HG02623 (cell line): Measurements from ENCODE around the gene MARK2.

ENCODE experiments used
- ATAC-seq: cut with Tn5 transposase; IDR thresholded peaks from one replicate; pipeline ENCODE4 v1.9.1; 2021; ENCODE audit warnings: moderate library complexity; ENCODE audit not compliant: unreplicated experiment

The MARK2 gene

GRCh38 chr11:63879598-63880402 lies 40.9 kb downstream of the MARK2 start:
- ATAC-seq: no peak

- no peak for ATAC-seq
Observed at GRCh38 chr11:63880403-63880790, 41.5 kb downstream of the MARK2 start.

DNA sequence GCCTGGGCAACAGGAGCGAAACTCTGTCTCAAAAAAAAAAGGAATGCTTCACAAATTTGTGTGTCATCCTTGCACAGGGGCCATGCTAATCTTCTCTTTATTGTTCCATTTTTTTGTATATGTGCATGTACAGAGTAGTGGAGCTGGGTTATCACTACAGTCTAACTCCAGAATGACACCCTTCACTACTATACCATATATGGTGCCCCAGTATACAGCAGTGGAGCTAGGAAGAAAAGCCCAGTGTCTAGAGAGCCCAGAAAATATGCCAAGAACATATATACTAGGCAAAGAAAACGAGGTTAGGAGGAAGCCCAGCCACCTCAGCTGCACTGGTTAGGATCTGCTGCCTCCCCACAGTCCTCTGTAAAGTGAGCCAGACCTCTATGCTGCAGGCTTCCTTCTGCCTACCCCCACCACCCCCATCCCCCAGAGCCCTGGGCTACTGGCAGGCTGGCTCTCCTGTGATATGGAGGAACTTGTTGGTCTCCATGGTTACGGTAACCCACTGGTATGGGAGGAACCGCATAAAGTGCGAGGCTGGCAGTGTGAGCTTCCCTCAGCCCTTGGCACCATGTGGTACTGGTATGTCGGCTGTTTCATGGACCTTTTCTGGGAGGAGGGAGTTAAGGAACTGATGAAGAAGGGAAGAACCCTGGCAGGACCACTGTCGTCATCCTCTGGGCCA lies 43.8 kb downstream of the MARK2 start:
- ATAC-seq: no peak

DNA sequence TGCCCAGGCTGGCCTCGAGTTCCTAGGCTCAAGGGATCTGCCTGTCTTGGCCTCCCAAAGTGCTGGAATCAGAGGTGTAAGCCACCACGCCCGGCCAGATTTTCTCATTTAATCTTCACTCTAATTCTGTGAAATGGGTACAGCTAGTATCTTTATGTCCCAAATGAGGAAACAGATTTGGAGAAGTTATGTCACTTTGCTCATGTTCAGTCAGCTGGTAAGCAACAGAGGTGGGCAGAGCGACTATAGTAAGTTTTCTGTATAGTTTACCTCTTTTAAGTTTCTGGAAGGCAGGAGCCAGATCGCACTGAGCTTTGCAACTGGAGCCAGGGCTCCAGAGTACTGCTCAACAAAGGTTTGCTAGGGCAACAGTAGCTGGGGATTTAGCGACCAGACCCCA lies 44.9 kb downstream of the MARK2 start:
- no peak for ATAC-seq

DNA sequence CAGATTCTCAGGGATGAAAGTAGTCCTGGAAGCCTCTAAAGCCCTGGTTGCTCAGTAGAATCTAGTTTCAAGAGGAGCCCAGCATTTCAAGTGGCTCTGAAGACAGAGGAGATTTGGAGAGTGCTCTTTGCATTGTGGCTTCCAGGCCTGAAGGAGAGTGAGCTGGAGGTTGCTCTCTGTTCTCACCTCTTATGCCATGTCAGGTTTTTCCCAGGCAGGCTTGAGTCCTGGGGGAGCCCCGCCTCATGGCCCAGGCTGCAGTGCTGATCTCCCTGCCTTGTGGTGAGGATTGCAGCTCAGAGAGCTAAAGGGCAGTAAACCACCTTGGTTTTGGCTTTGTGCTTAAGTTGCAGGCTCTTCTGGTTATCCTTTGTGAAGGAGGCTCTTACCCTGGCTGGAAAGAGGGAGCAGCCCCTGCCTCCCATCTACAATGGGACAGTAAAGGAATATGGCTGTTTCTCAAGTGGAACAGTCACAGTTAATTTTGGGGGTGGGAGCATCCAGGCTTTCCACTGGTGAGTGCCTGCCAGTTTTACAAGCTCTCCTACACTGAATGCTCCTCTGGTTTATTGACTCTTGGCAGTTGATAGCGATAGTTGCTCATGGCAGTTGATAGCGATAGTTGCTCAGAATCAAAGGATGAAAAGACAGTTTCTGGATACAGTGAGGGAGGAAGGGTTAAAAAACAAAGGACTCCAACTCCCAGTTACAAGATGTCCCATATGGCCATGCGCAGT lies 45.5 kb downstream of the MARK2 start:
- ATAC-seq: no peak

- ATAC-seq: no peak
Observed at GRCh38 chr11:63887386-63887999, 48.6 kb downstream of the MARK2 start.

DNA sequence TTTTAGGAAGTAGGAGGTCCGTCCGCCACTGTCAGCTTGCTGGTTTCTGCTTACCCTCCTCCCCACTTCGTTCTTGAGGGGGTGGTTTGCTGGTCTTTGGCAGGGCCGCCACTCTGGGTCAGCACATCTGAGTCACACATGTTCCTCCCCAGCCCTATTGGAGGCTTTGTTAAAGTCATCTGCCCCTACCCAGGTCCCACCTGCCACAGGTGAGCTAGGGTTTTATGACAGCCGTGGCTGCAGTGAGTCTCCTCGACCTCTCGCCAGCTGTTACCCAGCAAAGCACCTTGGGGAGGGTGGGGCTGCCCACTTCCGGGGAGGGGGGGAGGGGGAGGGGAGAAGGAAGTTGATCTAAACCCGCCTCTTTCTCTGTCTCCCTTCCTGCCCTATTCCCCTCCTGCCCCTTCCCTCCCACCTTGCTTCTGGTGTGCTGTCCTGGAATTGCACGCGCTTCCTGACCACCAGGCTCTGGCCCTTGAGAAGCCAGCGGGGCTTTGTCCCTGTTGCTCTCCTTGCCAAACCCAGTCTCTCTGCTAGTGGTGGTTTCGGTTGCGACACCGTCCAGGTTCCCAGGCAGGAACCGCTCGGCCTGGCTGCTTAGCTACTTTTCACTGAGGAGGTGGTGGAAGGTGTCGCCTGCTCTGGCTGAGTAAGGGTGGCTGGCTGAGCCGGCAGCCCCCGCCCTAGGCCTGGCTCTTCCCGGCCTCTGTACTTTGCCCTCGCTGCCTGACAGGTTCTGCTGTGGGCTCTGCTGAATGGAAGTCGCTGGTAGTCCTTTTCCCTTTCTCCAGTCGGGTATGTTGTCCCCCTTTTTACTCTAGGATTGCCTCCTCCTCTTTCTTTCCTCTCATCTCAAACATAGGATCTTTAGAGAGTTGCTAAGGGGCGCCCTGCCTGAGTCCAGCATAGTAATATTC lies 49.5 kb downstream of the MARK2 start:
- peak; percentile 44 for ATAC-seq

DNA sequence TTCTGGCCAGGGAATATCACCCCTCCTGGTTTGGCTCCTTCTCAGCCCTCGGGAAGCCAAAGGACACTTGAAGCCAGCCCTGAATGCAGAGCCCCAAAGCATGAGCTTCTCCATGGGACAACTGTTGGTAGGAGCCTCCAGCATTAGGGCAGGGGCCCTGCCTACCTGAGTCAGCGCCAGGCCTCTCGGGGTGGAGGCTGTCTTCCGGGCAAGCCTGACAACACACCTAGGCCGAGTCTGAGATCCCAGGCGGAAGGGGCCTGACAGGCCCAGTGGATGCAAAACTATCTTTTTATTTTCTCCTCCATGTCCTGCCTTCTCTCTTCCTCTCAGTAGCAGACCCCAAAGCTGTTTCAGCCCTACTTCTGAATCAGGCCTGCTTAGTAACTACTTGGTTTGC lies 50.4 kb downstream of the MARK2 start:
- no peak for ATAC-seq

- ATAC-seq: no peak
Observed at GRCh38 chr11:63890368-63890767, 51.5 kb downstream of the MARK2 start.

DNA sequence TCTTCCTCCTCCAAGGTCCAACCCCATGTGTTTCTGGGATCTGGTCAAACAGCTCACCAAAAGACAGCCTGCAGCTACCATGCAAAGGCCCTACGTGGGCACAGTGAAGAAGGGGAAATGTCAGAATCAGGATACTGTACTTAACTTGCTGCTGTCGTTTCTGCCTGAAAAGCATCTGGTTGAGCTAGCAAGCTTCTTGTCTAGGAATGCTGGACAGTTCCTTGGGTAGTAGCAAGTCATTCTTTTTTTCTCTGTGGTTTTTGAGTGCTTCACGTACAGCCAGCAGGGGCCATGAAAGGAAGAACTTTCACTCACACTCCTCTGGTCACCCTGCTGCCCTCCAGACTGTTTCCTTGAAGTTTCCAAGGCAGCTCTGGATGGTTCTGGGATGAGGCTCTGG lies 53.3 kb downstream of the MARK2 start:
- ATAC-seq: no peak

- ATAC-seq: no peak
Observed at GRCh38 chr11:63893355-63893754, 54.4 kb downstream of the MARK2 start.

GRCh38 chr11:63896071-63896470 lies 57.2 kb downstream of the MARK2 start:
- no peak for ATAC-seq

DNA sequence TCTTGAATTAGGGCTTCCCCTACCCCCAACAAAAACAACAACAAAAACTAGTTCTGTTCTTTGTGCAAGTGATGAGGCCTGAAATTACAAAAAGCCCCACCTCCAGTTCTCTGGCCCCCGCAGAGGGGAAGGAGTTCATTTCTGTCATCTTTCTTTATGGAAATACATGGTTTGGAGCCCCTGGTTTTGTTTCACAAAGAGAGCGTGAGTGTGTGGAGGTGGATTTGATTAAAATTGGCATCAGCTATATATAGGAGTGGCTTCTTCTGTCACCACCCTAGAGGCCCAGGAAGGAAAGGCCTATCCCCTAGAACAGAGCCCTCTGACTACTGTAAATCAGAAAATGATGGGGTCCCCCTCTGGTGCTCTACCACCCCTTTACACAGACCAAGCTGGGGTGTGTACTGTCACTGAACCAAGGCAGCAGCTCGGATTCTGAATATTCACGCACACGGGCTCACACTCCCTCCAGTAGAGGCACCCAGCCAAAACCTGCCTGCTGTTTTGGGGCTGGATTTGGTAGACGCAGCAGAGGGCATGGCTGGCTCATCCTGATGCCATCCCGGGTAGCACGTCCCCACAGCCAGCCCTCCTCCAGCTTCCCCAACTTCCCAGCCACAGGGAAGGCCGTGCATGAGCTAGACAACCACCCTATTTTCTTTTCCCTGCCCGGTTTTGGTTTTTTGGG lies 58.7 kb downstream of the MARK2 start:
- no peak for ATAC-seq

DNA sequence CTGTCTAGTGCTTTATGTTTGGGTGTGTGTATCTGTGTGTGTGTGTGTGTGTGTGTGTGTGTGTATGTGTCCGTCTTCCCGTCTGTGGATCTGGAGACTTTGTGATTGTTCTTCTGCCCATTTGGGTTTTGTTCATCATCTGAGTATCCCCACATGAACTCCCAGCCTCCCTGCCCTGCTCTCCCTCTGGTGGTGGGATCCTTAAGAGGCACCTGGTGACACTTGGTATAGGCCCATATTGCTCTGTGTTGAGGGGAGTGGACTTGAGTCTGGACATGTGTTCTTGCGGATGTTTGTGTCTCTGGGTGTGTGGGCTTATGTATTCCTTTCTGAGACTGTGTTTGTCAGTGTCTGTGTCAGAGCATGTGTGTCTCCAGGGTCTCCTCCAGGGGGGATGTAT lies 62.8 kb downstream of the MARK2 start:
- no peak for ATAC-seq

- no peak for ATAC-seq
Observed at GRCh38 chr11:63903884-63904283, 65.0 kb downstream of the MARK2 start.

- no peak for ATAC-seq
Observed at GRCh38 chr11:63904743-63905142, 65.8 kb downstream of the MARK2 start.

GRCh38 chr11:63905179-63905578 lies 66.3 kb downstream of the MARK2 start:
- ATAC-seq: no peak

DNA sequence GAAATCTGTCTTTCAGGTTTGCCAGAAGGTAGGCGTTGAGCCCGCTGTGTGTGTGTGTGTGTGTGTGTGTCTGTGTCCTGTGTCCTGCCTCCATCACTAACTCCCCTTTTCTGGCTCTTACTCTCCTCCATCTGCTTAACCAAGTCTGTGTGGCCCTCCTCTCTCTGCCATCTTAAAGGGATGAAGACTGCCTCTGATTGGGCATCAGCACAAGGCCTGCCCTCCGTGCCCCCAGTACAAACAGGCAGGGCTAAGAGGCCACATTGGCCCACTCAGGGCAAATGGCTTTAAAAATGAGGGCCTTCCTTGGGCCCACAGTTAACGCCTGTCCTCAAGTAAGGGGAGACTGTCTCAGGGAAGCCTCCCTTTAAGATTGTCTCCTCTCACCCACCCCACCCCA lies 67.2 kb downstream of the MARK2 start:
- no peak for ATAC-seq

GRCh38 chr11:63906585-63906984 lies 67.7 kb downstream of the MARK2 start:
- ATAC-seq: no peak

DNA sequence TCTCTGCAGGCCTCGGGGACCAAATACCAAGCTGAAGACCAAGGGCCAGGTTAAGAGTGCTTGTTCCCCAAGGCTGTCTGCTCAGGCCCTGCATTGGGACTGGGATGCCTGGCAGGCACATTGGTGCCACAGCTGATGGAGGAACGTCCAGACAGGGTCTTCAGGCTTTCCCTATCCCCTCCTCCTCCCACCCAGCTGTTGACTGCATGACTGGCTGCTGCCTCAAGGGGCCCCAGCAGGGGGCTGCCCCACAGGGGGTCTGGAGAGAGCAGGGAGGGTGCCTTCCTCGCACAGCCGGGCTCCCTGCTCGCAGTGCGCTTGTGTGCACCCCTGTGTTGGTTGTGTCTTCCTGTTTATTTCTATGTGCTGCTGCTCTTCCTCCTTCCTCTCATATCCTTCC lies 68.2 kb downstream of the MARK2 start:
- ATAC-seq: no peak
